PFSK-1 (cell line): ENCODE data around the gene PRDM8.

ENCODE experiments used
- FOXP2 ChIP-seq: optimal IDR thresholded peaks from 2 replicates; pipeline ENCODE3; 2011; ENCODE audit warnings: borderline replicate concordance, control low read depth, inconsistent platforms; ENCODE audit not compliant: insufficient read depth; ENCODE audit errors: extremely low read length, extremely low read depth
- POLR2AphosphoS5 ChIP-seq: IDR thresholded peaks from 2 replicates; pipeline ENCODE4 v1.6.1; 2012; ENCODE audit warnings: low read depth, mild to moderate bottlenecking, control low read depth, low read length, moderate library complexity
- REST ChIP-seq, 2 experiments: IDR thresholded peaks; 2 replicates each; pipeline versions ENCODE4 v1.6.1 to v1.8.0; 2011 to 2012; ENCODE audit warnings: low read depth in 2 of 2, low read length in 2 of 2, control low read depth in 1 of 2, inconsistent platforms in 1 of 2, mild to moderate bottlenecking in 1 of 2, moderate library complexity in 1 of 2; ENCODE audit not compliant: insufficient read depth in 1 of 2
- SIN3A ChIP-seq: IDR thresholded peaks from 2 replicates; pipeline ENCODE4 v1.6.1; 2012; ENCODE audit warnings: mild to moderate bottlenecking, low read length, moderate library complexity, borderline replicate concordance; ENCODE audit not compliant: insufficient read depth
- TAF1 ChIP-seq: IDR thresholded peaks from 2 replicates; pipeline ENCODE4 v1.6.1; 2012; ENCODE audit warnings: low read length, control low read depth, borderline replicate concordance; ENCODE audit not compliant: insufficient read depth

Gene PRDM8

GRCh38 chr4:80240976-80241375, 43.7 kb downstream of the PRDM8 start:
- no peak for TF ChIP-seq FOXP2
- no peak for TF ChIP-seq POLR2AphosphoS5
- TF ChIP-seq TAF1, result no peak
- no peak for TF ChIP-seq SIN3A
- TF ChIP-seq REST (IDR thresholded peaks at IDR 0.05; ENCODE audit: insufficient read depth in 1 of 2, low read depth in 2 of 2, low read length in 2 of 2), result no peak

- peak in 1 of 2 experiments; percentile 62; a peak in 1 of 4 replicates for TF ChIP-seq REST (IDR thresholded peaks at IDR 0.05; ENCODE audit: insufficient read depth in 1 of 2, low read depth in 2 of 2, low read length in 2 of 2)
- TF ChIP-seq TAF1, result no peak
Observed at GRCh38 chr4:80243274-80244018, 46.1 kb downstream of the PRDM8 start.

GRCh38 chr4:80249144-80249543, 51.8 kb downstream of the PRDM8 start:
- TF ChIP-seq REST (IDR thresholded peaks at IDR 0.05; ENCODE audit: insufficient read depth in 1 of 2, low read depth in 2 of 2, low read length in 2 of 2) (no peak), FOXP2 (no peak), SIN3A (no peak), POLR2AphosphoS5 (no peak), TAF1 (no peak)

- no peak for TF ChIP-seq REST (IDR thresholded peaks at IDR 0.05; ENCODE audit: insufficient read depth in 1 of 2, low read depth in 2 of 2, low read length in 2 of 2)
- no peak for TF ChIP-seq SIN3A
- no peak for TF ChIP-seq FOXP2
- no peak for TF ChIP-seq POLR2AphosphoS5
- no peak for TF ChIP-seq TAF1
Observed at GRCh38 chr4:80252427-80252826, 55.1 kb downstream of the PRDM8 start.

GRCh38 chr4:80252953-80253352, 55.6 kb downstream of the PRDM8 start:
- TF ChIP-seq SIN3A, result no peak
